Loucy (cell line): ENCODE data around the gene DLL1.

Experiments
- EZH2phosphoT487 ChIP-seq: fragments of 200-600 bp; IDR thresholded peaks from 2 replicates; pipeline ENCODE4 v1.6.1; 2018; ENCODE audit warnings: antibody characterized with exemption, mild to moderate bottlenecking, moderate library complexity, borderline replicate concordance
- TF ChIP-seq, protein P1 (sequence below): fragments of 200-600 bp; sonication (generic); conservative IDR thresholded peaks from 2 replicates; pipeline ENCODE4 v1.5.1; 2014; ENCODE audit warnings: mild to moderate bottlenecking, antibody characterized with exemption, low read length

DNA sequence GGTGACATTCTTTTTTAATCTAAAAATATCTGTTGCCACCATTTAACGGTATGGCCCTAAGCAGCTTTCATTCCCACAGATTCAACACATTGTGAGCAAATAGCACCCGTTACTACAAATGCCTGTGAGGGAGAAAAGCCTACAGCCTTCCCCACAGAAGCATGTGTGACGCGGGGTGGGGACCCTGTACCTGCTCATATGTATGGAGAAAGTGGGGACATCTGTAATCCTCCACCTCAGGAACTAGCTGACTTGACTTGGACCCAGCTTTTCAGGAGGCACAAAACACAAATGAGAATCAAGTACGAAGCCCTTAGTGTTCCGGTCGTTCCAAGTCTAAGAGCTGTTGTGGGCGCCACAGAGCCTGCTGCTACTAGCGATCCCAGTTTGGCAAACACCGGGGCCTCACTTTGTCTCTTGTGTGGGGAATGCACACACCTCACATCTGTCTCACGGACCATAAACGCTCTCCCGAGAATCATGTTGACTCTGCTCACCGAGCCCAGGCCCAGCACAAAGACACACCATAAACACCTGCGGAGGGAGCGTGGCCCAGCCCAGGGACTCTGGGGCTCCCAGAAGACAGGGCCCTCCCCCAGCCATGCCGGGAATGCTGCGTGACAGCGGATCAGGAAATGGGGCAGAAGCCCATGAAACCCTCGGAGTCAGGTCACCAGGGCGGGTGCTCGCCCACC lies 21.6 kb downstream of the DLL1 start:
- TF ChIP-seq, protein P1, sequence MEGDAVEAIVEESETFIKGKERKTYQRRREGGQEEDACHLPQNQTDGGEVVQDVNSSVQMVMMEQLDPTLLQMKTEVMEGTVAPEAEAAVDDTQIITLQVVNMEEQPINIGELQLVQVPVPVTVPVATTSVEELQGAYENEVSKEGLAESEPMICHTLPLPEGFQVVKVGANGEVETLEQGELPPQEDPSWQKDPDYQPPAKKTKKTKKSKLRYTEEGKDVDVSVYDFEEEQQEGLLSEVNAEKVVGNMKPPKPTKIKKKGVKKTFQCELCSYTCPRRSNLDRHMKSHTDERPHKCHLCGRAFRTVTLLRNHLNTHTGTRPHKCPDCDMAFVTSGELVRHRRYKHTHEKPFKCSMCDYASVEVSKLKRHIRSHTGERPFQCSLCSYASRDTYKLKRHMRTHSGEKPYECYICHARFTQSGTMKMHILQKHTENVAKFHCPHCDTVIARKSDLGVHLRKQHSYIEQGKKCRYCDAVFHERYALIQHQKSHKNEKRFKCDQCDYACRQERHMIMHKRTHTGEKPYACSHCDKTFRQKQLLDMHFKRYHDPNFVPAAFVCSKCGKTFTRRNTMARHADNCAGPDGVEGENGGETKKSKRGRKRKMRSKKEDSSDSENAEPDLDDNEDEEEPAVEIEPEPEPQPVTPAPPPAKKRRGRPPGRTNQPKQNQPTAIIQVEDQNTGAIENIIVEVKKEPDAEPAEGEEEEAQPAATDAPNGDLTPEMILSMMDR = no peak
- TF ChIP-seq EZH2phosphoT487 = no peak
